H1 (cell line): Measurements from ENCODE around the gene STK36. TPM values are rescaled to one million over a fixed set of nuclear protein-coding genes. Genes with fewer than 3 reads are reported as not detected.

Experiments used
- BACH1 ChIP-seq: IDR thresholded peaks from 2 replicates; pipeline ENCODE4 v1.6.1; 2012; ENCODE audit warnings: low read length, improper control_type of control experiment
- BCL11A ChIP-seq, 2 experiments: IDR thresholded peaks; one replicate each; pipeline ENCODE4 v1.6.1; 2011; ENCODE audit warnings: low read depth in 2 of 2, low read length in 2 of 2, mild to moderate bottlenecking in 2 of 2
- CBX8 ChIP-seq: fragments of 300-800, 300-1000 bp; sonication (generic); IDR thresholded peaks from 2 replicates; pipeline ENCODE4 v1.7.1; 2016; ENCODE audit warnings: low read depth, low read length, borderline replicate concordance
- CEBPB ChIP-seq: IDR thresholded peaks from 2 replicates; pipeline ENCODE4 v1.6.1; 2012; ENCODE audit warnings: low read depth, low read length
- CHD1 ChIP-seq: IDR thresholded peaks from 2 replicates; pipeline ENCODE4 v1.6.1; 2012; ENCODE audit warnings: low read depth, low read length, improper control_type of control experiment
- CHD2 ChIP-seq: IDR thresholded peaks from 2 replicates; pipeline ENCODE4 v1.6.1; 2012; ENCODE audit warnings: low read length, improper control_type of control experiment
- CREB1 ChIP-seq: IDR thresholded peaks from 2 replicates; pipeline ENCODE4 v1.6.1; 2012; ENCODE audit warnings: inconsistent platforms
- FOSL1 ChIP-seq: IDR thresholded peaks from 2 replicates; pipeline ENCODE4 v1.6.1; 2011; ENCODE audit warnings: mild to moderate bottlenecking, low read depth, low read length, moderate library complexity; ENCODE audit not compliant: insufficient read depth
- GTF2F1 ChIP-seq: IDR thresholded peaks from 2 replicates; pipeline ENCODE4 v1.6.1; 2012; ENCODE audit warnings: low read depth, low read length, improper control_type of control experiment, borderline replicate concordance
- JUND ChIP-seq: IDR thresholded peaks from 2 replicates; pipeline ENCODE4 v1.6.1; 2011; ENCODE audit warnings: mild to moderate bottlenecking, improper control_type of control experiment, low read length
- MAFK ChIP-seq: IDR thresholded peaks from 2 replicates; pipeline ENCODE4 v1.6.1; 2012; ENCODE audit warnings: low read depth, mild to moderate bottlenecking, improper control_type of control experiment, low read length
- NRF1 ChIP-seq: IDR thresholded peaks from 2 replicates; pipeline ENCODE4 v1.6.1; 2011; ENCODE audit warnings: mild to moderate bottlenecking, low read depth, low read length, improper control_type of control experiment
- PHF8 ChIP-seq: fragments of 200-600 bp; sonication (generic); conservative IDR thresholded peaks from 2 replicates; pipeline ENCODE4 v1.7.1; 2012; ENCODE audit warnings: low read depth, mild to moderate bottlenecking, inconsistent platforms, low read length, moderate library complexity
- POLR2AphosphoS5 ChIP-seq: IDR thresholded peaks from 2 replicates; pipeline ENCODE4 v1.6.1; 2011; ENCODE audit warnings: low read depth, low read length
- RAD21 ChIP-seq, 2 experiments: IDR thresholded peaks in 1 of 2; conservative IDR thresholded peaks in 1 of 2; 2 replicates each; pipeline ENCODE4 v1.6.1; 2011; ENCODE audit warnings: low read depth in 2 of 2, low read length in 2 of 2, improper control_type of control experiment in 1 of 2, inconsistent platforms in 1 of 2, mild to moderate bottlenecking in 1 of 2, moderate library complexity in 1 of 2
- RBBP5 ChIP-seq: IDR thresholded peaks from 2 replicates; pipeline ENCODE4 v1.7.1; 2012; ENCODE audit warnings: low read depth, mild to moderate bottlenecking, inconsistent platforms, low read length, moderate library complexity, borderline replicate concordance
- RNF2 ChIP-seq: fragments of 200-900, 300-1000 bp; sonication (generic); IDR thresholded peaks from 2 replicates; pipeline ENCODE4 v1.7.1; 2016; ENCODE audit warnings: borderline replicate concordance, low read depth, mild to moderate bottlenecking, antibody characterized with exemption, low read length; ENCODE audit not compliant: poor library complexity, severe bottlenecking; ENCODE audit errors: missing control alignments
- RXRA ChIP-seq: IDR thresholded peaks from 2 replicates; pipeline ENCODE4 v1.6.1; 2011; ENCODE audit warnings: low read depth, mild to moderate bottlenecking, low read length, moderate library complexity; ENCODE audit not compliant: insufficient read depth
- SIN3A ChIP-seq, 2 experiments: IDR thresholded peaks in 1 of 2; conservative IDR thresholded peaks in 1 of 2; 2 replicates each; pipeline ENCODE4 v1.6.1; 2011 to 2012; ENCODE audit warnings: low read length in 2 of 2, improper control_type of control experiment in 1 of 2, low read depth in 1 of 2, mild to moderate bottlenecking in 1 of 2
- SUZ12 ChIP-seq: fragments of 200-600 bp; sonication (generic); IDR thresholded peaks from 2 replicates; pipeline ENCODE4 v1.6.1; 2012; ENCODE audit warnings: mild to moderate bottlenecking, inconsistent platforms, low read length, moderate library complexity, mixed read lengths
- YY1 ChIP-seq: IDR thresholded peaks from 2 replicates; pipeline ENCODE4 v1.6.1; 2011; ENCODE audit warnings: low read depth, mild to moderate bottlenecking, low read length
- polyA plus RNA-seq, 7 experiments: library from polyadenylated mRNA; depleted of rRNA in 3 of 7; stranded (reverse) in 5 of 7; unstranded in 2 of 7; fragments of >200 nt in 5 of 7; fragments of 200-250 nt in 2 of 7; gene quantifications; 1 replicate in 5 of 7; 2 replicates in 1 of 7; 4 replicates in 1 of 7; pipeline versions ENCODE4 v1.2.1 to v1.2.3, GENCODE V29; 2011 to 2013; ENCODE audit warnings: missing spikeins in 2 of 7, mixed read lengths in 2 of 7
- total RNA-seq: library from RNA; stranded (reverse); fragmentation: NEBNext Ultra II Directional; extraction: Animal tissue kit (Norgen Biotek cat#: 25700); gene quantifications from 2 replicates; pipeline ENCODE4 v1.2.1, GENCODE V29; 2021
- TF ChIP-seq, protein P1 (sequence below): IDR thresholded peaks from 2 replicates; pipeline ENCODE4 v1.6.1; 2011; ENCODE audit warnings: low read depth, mild to moderate bottlenecking, low read length; ENCODE audit not compliant: insufficient read depth
- TF ChIP-seq, protein P2 (sequence below): IDR thresholded peaks from 2 replicates; pipeline ENCODE4 v1.6.1; 2012; ENCODE audit warnings: inconsistent platforms

Gene STK36
- total and polyA plus RNA-seq, 2 of the 8 experiments (the other 6 are each of a cell fraction or from before 2014, with no cell fraction given): 41.4 to 57.6 TPM

DNA sequence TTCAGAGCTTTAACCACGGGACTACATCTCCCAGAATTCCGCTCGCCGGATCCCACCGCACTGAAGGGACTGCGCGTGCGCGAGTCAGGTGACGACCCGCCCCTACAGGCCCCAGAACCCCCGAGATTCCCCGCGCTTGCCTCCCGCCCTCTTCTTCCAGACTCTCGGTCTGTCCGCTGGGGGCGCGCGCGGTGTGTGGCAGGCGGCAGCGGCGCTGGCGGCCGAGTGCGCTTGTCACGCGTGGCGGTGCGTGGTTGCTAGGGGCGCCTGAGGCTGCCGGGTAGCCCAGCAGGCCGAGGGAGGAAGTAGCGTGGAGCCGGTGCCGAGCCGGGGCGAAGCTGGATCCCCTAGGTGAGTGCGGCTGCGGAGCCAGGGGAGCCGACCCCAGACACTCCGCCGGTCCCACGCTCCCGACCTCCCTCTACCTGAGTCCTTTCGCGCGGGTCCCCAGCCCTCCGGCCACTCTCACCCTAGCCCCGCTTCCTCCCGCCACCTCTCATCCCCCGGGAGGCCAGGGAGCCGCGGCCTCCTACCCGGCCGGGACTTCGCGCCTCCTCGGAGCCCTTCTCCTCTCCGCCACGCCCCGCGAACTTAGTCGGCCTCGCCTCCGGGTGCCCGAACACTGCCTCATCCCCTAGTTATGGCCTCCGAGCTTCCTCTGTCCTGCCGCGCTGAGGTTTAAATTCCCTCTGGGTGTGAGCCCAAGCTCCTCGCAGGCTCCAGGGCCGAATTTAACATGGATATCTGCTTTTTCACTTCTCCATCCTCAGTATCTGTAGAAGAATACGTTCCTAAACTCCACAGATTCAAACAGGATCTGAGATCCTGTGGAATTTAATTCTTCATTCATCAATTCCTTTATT lies 39.0 kb downstream of the STK36 start, which contains the start of gene TTLL4 (continued):
- TF ChIP-seq SIN3A (conservative IDR thresholded peaks at IDR 0.05 in 1 of 2, IDR thresholded peaks at IDR 0.05 in 1 of 2; ENCODE audit: low read depth in 1 of 2, low read length in 2 of 2) (no peak; a peak in 1 of 4 replicates), CREB1 (peak; percentile 48; the same call in 1 of the 2 replicates), RNF2 (no peak), BCL11A (IDR thresholded peaks at IDR 0.05; ENCODE audit: low read depth in 2 of 2, low read length in 2 of 2) (no peak), CBX8 (no peak), YY1 (no peak), BACH1 (peak; percentile 86), RBBP5 (peak; percentile 74; the same call in 1 of the 2 replicates), CHD2 (no peak), CHD1 (no peak), JUND (no peak), NRF1 (peak; percentile 69), RAD21 (IDR thresholded peaks at IDR 0.05 in 1 of 2, conservative IDR thresholded peaks at IDR 0.05 in 1 of 2; ENCODE audit: low read depth in 2 of 2, low read length in 2 of 2) (peak; percentile 30 to 49; a peak in 2 of 4 replicates), POLR2AphosphoS5 (peak; percentile 51; the same call in 1 of the 2 replicates), MAFK (no peak), FOSL1 (no peak), RXRA (no peak), SUZ12 (0 out of 2 replicates have a peak, but pooled peaks have one; percentile 47), GTF2F1 (no peak), CEBPB (no peak), PHF8 (peak; percentile 89)
- TF ChIP-seq, protein P1, sequence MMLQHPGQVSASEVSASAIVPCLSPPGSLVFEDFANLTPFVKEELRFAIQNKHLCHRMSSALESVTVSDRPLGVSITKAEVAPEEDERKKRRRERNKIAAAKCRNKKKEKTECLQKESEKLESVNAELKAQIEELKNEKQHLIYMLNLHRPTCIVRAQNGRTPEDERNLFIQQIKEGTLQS: peak; percentile 76
- TF ChIP-seq, protein P2, sequence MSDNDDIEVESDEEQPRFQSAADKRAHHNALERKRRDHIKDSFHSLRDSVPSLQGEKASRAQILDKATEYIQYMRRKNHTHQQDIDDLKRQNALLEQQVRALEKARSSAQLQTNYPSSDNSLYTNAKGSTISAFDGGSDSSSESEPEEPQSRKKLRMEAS: peak; percentile 83
